ENCODE results near the gene MFNG.
"Not testable (repeated sequence)": the region's sequence is repeated elsewhere in the genome, so short reads cannot be mapped to it uniquely, and the experiment has no call there.

Gene MFNG, protein sequence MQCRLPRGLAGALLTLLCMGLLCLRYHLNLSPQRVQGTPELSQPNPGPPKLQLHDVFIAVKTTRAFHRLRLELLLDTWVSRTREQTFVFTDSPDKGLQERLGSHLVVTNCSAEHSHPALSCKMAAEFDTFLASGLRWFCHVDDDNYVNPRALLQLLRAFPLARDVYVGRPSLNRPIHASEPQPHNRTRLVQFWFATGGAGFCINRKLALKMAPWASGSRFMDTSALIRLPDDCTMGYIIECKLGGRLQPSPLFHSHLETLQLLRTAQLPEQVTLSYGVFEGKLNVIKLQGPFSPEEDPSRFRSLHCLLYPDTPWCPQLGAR

DNA sequence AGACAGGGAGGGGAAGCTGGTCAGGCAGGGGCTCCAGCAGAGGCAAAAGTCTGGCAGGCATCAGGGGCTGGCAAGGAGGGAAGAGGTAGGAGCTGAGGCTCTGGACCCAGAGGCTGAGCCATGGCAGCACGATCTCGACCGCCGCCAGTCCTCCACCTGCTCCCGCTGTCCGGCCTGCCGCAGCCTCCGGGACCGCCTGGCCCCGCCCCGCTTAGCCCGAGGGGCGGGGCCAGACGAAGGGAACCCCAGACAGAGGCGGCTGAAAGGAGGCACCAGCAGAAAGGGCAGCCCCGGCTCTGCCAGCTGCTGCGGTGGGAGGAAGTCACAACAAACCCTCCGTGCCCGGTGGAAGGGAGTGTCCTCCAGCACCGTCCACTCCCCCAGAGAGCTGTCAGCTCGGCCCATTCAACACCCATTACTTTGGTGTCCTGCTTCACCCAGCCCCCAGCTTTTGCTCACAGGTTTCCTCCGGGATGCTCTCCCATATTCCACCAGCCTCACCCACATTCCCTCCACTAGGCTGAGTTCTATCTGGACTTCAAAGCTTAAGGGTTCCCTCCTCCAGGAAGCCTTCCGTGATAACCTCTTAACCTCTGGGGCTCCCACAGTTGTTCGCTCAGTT, at the start of gene MFNG:
Gene MFNG, minus strand, starts transcription at position 161 of the 622 bp plus-strand sequence. CDS start 207 bp downstream, outside the sequence.
- peak; percentile 53 to 80 (median 57) for DNase-seq (ENCODE audit: low read depth in 3 of 3)

DNA sequence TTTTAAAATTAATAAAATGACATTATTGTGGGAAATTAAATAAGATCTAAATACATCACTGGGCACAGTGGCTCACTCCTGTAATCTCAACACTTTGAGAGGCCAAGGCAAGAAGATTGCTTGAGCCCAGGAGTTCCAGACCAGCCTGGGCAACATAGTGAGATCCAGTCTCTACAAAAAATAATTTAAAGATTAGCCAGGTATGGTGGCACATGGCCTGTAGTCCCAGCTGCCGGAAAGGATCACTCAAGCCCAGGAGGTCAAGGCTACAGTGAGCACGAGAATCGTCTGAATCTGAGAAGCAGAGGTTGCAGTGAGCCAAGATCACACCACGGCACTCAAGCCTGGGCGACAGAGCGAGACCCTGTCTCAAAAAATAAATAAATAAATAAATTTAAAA, 49.0 kb upstream of the MFNG start:
- DNase-seq (ENCODE audit: low read depth in 3 of 3): no peak

DNA sequence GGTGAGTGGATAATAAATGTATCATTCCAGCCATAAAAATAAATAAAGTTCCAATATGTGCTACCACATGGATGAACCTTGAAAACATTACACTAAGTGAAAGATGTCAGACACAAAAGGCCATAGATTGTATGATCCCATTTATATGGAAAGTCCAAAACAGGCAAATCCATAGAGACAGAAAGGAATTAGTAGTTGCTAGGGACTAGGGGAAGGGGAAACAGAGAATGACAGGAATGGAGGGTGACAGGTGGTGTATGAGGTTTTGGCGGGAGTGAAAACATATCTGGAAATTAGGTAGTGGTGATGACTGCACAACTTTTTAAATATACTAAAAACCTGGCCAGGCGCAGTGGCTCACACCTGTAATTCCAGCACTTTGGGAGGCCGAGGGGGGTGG, 48.3 kb upstream of the MFNG start:
- DNase-seq (ENCODE audit: low read depth in 3 of 3): no peak

DNA sequence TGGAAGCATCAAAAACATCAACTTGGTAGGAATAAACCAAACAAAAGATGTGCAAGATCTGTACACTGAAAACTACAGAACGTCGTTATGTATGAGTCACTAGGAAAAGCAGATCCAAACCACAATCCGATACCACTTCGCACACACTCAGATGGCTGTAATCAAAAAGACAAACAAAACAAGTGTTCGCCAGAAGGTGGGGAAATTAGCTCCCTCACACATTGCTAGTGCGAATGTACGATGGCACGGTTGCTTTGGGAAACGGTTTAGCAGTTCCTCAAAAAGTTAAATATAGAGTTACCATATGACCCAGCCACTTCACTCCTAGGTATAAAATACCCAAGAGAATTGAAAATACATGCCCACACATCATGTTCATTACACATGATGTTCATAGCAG, 47.8 kb upstream of the MFNG start:
- DNase-seq (ENCODE audit: low read depth in 3 of 3): no peak

DNA sequence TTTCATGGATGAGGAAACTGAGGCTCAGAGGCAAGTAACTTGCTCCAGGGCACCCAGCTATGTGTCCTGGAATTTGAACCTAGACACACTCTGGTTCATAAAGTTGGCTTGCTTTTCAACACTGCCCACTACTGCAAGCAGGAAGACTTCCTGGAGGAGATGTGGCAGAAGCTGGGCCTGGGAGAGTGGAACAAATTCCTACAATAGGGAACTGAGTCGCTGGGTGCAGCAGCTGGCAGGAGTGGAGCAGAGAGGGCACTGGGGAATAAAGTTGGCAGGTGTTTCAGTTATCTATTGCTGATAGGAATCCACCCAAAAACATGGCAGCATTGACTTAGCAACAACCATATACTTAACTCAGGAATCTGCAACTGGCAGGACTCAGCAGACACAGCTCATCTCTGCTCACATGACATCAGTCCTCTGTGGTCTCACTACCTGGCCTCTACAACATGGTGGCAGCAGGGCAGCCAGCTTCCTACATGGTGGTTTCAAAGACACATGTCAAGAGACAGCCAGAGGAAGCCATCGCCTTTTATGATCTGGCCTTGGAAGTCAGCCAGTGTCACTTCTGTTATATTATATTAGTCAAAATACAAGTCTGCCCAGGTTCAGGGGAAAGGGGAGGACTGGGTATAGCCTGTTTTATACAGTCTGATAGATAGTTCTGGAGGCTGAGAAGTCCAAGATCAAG, 43.6 kb upstream of the MFNG start:
- no peak for DNase-seq (ENCODE audit: low read depth in 3 of 3)

DNA sequence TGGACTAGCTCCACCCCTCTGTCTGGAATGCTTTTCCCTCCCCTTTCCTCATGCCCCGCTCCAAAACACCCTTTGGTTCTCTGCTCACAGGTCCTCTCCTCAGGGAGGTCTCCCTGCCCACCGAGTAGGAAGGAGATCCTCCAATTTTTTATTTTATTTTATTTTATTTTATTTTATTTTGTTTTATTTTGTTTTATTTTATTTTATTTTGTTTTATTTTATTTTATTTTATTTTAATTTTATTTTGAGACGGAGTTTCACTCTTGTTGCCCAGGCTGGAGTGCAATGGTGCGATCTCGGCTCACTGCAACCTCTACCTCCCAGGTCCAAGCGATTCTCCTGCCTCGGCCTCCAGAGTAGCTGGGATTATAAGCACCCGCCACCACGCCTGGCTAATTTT, 41.8 kb upstream of the MFNG start:
- DNase-seq (ENCODE audit: low read depth in 3 of 3): not testable (repeated sequence)

DNA sequence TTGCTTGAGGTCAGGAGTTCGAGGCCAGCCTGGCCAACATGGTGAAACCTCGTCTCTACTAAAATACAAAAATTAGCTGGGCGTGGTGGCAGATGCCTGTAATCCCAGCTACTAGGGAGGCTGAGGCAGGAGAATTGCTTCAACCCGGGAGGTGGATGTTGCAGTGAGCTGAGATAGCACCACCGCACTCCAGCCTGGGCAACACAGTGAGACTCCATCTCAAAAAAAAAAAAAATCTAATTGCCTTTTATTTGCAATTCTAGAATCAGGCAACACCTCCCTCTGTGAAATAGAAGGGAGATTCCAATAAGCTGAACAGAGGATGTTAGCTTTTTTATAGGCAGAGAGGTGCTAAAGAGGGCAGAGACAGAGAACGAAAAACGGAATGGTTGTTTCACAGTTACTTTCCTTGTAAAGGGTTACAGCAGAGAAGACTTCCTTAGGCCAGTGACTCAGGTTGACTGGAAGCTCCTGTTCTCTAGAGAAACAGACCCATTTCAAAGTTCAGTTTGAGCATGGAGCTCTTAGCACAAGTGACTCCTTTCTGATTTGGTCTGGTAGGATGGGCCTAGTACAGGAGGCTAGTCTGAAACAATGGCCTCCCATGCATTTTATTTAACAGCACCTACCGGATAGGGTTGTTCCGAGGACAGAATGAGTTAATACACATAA, 41.0 kb upstream of the MFNG start:
- not testable (repeated sequence) for DNase-seq (ENCODE audit: low read depth in 3 of 3)

DNA sequence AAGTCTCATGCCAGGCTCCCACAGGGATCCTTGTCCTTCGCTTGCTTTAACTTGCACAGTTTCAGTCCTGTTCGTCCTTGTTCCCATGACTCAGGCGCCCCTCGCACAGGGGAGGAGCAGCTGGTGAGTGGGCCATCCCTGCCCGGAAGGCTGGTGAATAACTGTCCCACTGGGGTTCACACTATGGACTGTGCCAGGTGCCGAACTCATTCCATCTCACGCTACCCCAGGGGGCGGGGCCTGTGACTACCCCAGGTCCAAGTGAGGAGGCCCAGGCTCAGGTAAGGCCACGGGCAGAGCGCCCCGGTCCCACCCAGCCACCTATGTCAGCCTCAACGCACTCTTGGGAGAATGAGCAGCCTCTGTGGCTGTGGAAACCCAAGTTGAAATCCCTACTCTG, 40.2 kb upstream of the MFNG start:
- no peak for DNase-seq (ENCODE audit: low read depth in 3 of 3)

DNA sequence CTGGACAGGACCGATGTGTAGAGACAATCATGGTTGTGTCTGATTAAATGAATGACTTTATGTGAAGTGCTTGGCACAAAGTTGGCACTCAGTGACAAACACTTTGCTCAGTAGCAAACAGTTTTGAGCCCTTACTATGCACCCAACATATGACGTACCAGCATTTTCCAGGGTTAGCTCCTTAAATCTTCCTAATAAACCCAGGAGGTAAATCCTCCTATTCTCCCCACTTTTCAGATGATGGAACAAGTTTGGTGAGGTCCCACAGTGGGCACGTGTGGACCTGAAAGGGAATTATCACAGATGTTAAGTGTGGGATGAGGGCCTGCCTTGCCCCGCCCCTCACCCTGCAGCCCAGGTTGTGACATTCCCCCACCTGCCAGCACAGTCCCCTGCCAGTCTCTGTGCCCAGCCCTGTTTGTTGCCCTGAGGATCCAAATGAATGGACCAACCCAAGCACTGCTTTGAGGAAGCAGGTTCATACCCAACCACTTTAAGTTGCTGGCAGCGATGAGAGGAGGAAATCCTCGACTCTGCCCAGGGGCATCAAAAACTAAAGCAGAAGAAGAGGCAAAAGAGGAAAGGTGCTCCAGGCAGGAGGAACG, 39.7 kb upstream of the MFNG start:
- no peak for DNase-seq (ENCODE audit: low read depth in 3 of 3)

DNA sequence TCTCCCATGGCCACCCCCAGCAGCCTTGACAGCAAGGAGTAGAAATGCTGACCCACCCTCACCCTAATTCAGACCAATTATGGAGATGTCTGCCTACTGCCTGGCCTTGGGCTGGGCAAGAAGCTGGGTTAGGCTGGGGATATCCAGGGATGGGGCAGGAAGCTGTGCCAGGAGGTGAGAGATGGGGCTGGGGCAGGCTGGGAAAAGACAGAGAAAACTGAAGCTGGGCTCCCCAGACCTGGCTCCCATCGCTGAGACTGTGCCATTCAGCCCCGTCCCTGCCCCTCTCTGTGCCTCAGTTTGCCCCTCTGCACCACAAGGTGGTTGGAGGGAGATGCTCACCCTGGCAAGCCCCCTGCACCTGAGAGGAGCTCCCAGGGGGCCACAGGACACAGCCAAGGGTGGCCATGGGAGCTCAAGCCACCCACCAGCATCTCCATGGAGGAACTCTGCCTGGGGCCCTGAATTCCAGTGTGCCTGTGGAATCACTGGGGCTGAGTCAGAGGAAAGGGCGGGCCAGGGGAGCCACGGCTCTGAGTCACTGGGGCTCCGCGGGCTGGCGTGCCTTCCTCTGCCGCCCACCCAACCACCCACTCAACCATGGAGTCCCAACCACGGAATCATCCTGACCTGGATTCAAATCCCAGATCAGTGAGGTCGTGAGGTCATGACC, 39.0 kb upstream of the MFNG start:
- no peak for DNase-seq (ENCODE audit: low read depth in 3 of 3)

DNA sequence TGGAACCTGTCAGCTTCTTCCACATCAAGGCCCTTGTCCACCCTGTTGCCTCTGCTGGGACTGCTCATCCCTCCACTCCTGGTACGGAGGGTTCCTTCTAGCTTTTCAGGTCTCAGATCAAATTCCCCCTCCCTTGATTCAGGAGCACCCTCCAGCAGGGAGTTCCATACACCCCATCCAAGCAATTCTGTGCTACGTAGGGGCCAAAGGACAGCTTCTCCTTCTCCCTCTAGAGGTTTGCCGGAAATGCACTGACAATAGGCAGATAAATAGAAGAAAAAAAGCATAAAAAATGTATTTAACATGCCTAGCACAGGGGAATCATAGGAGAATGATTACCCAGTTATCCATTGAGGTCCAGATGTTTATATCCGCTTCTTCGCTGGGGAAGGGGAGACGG, 36.3 kb upstream of the MFNG start:
- no peak for DNase-seq (ENCODE audit: low read depth in 3 of 3)

DNA sequence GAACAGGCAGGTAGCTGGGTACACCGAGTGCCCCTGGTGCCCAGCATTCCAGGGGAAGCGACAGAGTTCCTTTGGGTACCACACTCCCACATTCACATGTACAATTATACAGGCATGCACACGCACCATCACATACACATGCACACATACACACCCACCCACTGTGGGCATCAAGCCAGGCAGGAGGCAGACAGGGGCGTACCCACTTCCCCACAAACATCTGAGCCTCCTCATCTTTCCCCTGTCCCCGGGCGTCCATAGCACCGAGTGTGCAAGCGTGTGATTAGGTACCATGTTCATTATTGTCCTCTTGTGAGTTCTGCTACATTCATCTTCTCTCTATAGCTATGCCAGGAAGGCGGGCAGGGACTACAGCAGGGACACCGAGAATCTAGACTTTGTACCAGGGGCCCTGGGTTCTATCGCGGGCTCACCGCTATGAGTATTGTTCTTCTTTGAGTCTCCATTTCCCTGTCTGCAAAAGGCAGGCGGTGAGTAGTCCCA, 35.1 kb upstream of the MFNG start:
- DNase-seq (ENCODE audit: low read depth in 3 of 3): no peak

DNA sequence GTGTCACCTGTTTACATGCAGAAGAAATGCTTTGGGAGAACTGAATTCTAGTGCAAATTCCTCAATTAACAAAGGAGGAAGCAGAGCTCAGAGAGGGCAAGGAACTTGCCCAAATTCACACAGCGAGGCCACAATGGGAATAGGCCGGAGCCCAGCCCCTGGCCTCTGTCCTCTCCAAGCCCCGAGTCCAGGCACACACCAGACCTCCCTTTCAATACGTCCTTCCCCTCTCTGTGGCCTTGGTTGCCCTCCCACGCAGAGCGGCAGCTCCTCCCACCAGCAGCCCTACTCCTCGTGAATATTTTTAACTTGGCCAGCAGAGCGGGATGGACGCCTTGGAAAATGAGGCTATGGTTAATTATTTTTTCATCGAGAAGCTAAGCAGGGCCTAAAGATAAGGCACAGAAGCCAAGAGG, 34.6 kb upstream of the MFNG start:
- DNase-seq (ENCODE audit: low read depth in 3 of 3): no peak

DNA sequence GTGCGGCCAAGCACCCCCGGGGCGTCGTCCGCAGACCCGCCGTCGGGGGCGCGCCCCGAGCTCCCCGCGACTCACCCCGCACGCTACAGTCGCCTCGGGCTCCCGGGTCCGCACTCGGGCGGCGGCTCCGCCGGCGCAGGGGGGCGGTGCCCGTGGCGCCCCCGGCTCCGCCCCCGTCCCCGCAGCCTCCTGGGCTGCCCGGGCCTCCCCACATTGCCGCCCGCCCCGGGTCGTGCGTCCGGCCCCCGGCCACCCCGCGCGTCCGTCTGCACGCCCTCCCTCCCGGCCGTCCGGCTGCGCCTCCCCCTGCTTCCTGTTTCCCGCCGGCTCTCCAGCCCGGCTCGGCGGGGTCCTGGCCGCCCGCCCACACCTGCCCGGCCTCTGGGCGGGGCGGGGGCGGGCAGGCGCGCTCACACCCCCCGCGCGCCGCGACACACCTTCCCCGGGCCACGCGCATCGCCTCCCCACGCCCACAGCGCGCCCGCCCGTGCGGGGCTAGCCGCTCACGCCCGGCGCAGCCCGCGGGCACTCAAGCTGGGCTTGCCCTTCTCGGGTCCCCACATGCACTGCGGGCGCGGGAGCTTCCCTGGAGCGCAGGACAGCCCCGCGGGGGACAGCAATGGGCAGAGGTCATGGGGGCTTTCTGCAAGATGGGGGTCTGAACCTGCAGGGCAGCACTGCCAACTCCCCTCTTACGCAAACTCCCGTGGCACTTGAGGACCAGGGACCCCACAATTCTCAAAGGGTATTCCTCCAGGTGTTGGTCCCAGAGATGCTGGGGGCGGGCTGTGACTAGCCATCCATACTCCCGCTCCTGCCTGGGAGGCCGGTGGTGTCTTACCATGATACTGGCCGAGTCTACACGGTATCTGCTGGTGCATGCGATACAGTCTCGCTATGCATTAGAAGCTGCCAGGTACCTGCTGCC, 33.3 kb upstream of the MFNG start, which contains the start of gene CARD10:
Gene CARD10, minus strand, starts transcription at position 148 of the 928 bp plus-strand sequence. CDS start 215 bp downstream, outside the sequence.
- DNase-seq (ENCODE audit: low read depth in 3 of 3): no peak

DNA sequence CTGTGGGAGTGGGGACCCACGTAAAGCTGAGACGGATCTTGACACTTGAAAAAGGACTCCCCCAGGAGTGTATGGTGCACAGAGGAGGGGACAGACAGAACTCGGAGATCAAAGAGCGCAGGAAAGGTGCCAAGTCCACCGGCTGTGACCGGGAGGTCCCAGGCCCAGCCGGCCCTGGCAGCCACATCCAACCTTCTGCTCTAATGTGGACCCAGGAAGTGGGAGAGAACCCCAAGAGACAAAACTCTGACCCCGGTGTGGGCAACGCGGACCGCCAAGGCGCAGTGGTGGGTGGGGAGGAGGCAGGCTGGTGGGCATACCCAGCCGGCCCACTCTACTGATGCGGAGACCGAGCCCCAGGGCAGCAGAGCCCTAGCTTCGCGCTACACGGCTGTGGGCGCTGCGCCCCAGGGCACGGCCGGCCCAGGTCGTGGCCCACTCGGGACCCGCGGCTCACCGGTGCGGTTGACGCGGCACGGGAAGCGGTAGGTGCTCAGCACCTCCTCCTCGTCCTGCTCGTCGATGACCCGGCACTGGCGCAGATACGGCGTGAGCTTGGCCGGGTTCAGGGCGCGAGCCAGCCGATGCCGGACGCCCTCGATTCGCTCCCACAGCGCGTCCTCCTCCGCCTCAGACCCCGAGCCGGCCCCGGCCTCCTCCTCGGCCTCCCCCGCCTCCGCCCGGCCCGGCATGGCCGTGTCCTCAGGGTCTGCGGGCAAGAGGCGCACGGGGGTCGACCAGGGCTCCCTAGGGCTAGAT, 32.5 kb upstream of the MFNG start:
- no peak for DNase-seq (ENCODE audit: low read depth in 3 of 3)

DNA sequence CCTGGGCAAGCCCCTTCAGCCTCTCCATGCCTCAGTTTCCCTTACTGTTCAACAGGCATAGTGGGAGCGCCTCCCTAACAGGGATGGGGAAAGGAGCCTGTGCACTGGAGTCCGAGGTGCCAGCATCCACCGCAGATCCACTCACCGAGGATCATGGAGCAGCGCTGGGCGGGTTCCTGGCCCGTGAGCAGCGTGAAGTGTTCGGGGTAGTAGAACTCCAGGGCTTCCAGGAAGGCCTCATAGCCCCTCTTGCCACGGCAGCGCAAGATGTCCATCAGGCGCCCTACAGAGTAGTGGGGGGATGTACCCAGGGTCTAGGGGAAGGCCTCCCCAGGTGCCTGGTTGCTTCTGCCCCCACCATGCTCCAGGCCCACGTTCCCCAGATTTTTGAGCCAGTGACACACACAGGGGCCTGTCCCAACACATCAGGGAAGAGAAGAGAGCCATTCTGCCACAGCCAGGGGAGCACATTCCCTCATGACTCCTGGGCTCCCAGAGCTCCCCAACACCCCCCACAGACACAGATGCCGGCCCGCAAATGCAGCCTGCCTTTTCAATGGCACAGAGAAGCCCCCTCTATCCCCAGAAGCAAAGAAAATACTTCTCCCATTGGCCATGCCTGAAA, 31.8 kb upstream of the MFNG start:
- DNase-seq (ENCODE audit: low read depth in 3 of 3): no peak

DNA sequence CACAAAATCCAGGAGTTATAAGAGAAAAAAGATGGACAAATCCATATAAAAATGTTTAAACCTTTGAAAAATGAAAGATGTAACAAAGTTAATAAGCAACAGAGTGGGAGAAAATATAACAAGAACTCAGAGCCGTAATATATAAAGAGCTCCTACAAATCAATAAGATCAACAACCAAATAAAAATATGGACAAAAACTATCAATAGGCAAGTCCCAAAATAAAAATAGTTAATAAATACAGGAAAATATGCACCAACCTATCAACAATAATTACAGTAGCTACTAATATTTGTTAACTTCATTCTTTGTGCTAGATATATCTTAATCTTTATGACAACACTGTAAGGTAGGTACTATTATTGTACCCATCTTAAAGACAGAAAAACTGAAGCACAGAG, 30.3 kb upstream of the MFNG start:
- no peak for DNase-seq (ENCODE audit: low read depth in 3 of 3)

DNA sequence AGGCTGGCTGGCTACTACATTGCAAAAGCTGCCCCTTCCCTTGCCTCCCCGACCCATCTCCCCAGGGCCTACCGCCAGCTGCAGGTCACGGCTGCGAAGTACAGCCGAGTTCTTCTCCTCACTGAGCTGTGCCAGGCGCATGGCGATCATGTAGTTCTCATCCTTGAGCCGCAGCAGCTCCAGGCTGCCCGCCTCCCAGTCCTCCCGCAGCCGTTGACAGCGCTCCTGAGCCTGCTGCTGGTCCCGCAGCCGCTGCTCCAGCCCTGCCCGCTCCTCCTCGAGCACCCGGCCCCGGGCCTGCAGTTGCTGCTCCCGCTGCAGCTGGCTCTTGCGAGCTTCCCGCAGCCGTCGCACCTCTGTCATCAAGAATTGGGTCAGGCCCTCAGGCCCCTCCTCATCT, 29.7 kb upstream of the MFNG start:
- no peak for DNase-seq (ENCODE audit: low read depth in 3 of 3)
